Thoracic aorta (tissue), 2 donors: ENCODE results near the gene INPP4A. TPM values are rescaled to one million over a fixed set of nuclear protein-coding genes. Genes with fewer than 3 reads are reported as not detected.

Source experiments
- ATAC-seq: fragments of 150-250 bp; one replicate; pipeline ENCODE4 v1.8.0; 2017; ENCODE audit warnings: low read depth; ENCODE audit not compliant: insufficient number of reproducible peaks, low FRiP score
- DNase-seq: peaks from one replicate; pipeline ENCODE4 v3.0.0-alpha.2; 2020; ENCODE audit warnings: low spot score
- H3K27ac ChIP-seq, 2 donors: fragments of 200-600 bp; sonication (generic); 1 replicate in 1 of 2; 2 replicates in 1 of 2; pipeline ENCODE4 v1.5.1; 2016; ENCODE audit warnings: mild to moderate bottlenecking in 2 of 2, moderate library complexity in 2 of 2
- H3K27me3 ChIP-seq: fragments of 200-600 bp; sonication (generic); replicated peaks from 2 replicates; pipeline ENCODE4 v1.6.0; 2016; ENCODE audit warnings: mild to moderate bottlenecking; ENCODE audit not compliant: insufficient read depth
- H3K36me3 ChIP-seq: fragments of 200-600 bp; sonication (generic); one replicate; pipeline ENCODE4 v1.5.1; 2016
- H3K4me1 ChIP-seq, 2 donors: fragments of 200-600 bp; sonication (generic); 1 replicate in 1 of 2; 2 replicates in 1 of 2; pipeline versions ENCODE4 v1.5.1 to v1.6.0; 2016; ENCODE audit warnings: low read depth in 2 of 2, mild to moderate bottlenecking in 1 of 2; ENCODE audit not compliant: control insufficient read depth in 1 of 2
- H3K4me3 ChIP-seq: fragments of 200-600 bp; sonication (generic); 2 replicates; pipeline ENCODE4 v1.5.1; 2016; ENCODE audit warnings: mild to moderate bottlenecking
- H3K9me3 ChIP-seq: fragments of 200-600 bp; sonication (generic); 2 replicates; pipeline ENCODE4 v1.5.1; 2016
- CTCF ChIP-seq: fragments of 200-600 bp; sonication (generic); IDR thresholded peaks from one replicate; pipeline ENCODE4 v1.5.1; 2019; ENCODE audit warnings: antibody characterized with exemption
- total RNA-seq, 2 donors: library from RNA; depleted of rRNA; stranded (reverse); fragments of >200 nt; gene quantifications; one replicate each; pipeline versions ENCODE4 v1.1.0 to v1.2.3, GENCODE V29; 2016

Gene INPP4A
- total RNA-seq, 2 donors from 2014 or later = 29.4 to 40.6 TPM

- no peak for DNase-seq
Observed at GRCh38 chr2:98498703-98499440, 54.2 kb downstream of the INPP4A start.

GRCh38 chr2:98500561-98500960 is 55.9 kb downstream of the INPP4A start:
- DNase-seq = no peak
- no peak overlapping the region for H3K4me3 ChIP-seq
- TF ChIP-seq CTCF = no peak
- peaks cover 17 to 54% of the 10 kb centered on the region in 2 donors for H3K4me1 ChIP-seq
- H3K27me3 ChIP-seq = no peaks in the 10 kb centered on the region
- H3K36me3 ChIP-seq = no peaks in the 10 kb centered on the region
- no peaks in the 10 kb centered on the region for H3K9me3 ChIP-seq
- no peak for ATAC-seq
- H3K27ac ChIP-seq = no peak overlapping the region

More at GRCh38 chr2:98498703-98499440, 54.2 kb downstream of the INPP4A start:
- Histone ChIP-seq H3K27ac (peak overlapping the region in 1 of 2 donors; percentile 14), H3K27me3 (no peaks in the 10 kb centered on the region), H3K4me1 (peaks cover 3 to 37% of the 10 kb centered on the region in 2 donors), H3K9me3 (no peaks in the 10 kb centered on the region), H3K36me3 (no peaks in the 10 kb centered on the region), H3K4me3 (no peak overlapping the region)
- TF ChIP-seq CTCF = no peak
- ATAC-seq = no peak

- Histone ChIP-seq H3K9me3 (no peaks in the 10 kb centered on the region), H3K27ac (no peak overlapping the region)
Observed at GRCh38 chr2:98501223-98501622, 56.6 kb downstream of the INPP4A start.

GRCh38 chr2:98501876-98502275 is 57.2 kb downstream of the INPP4A start:
- peaks cover 17 to 67% of the 10 kb centered on the region in 2 donors for H3K4me1 ChIP-seq
- H3K27me3 ChIP-seq = no peaks in the 10 kb centered on the region
- no peak for DNase-seq
- no peaks in the 10 kb centered on the region for H3K9me3 ChIP-seq
- no peaks in the 10 kb centered on the region for H3K36me3 ChIP-seq
- peak overlapping the region in 1 of 2 donors; percentile 39 for H3K27ac ChIP-seq
- no peak overlapping the region for H3K4me3 ChIP-seq
- no peak for ATAC-seq
- no peak for TF ChIP-seq CTCF

More at GRCh38 chr2:98501223-98501622, 56.6 kb downstream of the INPP4A start:
- DNase-seq (no peak), ATAC-seq (no peak)
- Histone ChIP-seq H3K4me1 (peaks cover 17 to 61% of the 10 kb centered on the region in 2 donors), H3K4me3 (no peak overlapping the region), H3K27me3 (no peaks in the 10 kb centered on the region), H3K36me3 (no peaks in the 10 kb centered on the region)
- TF ChIP-seq CTCF = no peak

- Histone ChIP-seq H3K4me3 (no peak overlapping the region), H3K36me3 (no peaks in the 10 kb centered on the region), H3K27me3 (no peaks in the 10 kb centered on the region), H3K9me3 (no peaks in the 10 kb centered on the region), H3K27ac (peak overlapping the region; percentile 26 to 39), H3K4me1 (peaks cover 17 to 69% of the 10 kb centered on the region in 2 donors)
- no peak for TF ChIP-seq CTCF
- ATAC-seq = peak; percentile 26
- no peak for DNase-seq
Observed at GRCh38 chr2:98502556-98503335, 58.1 kb downstream of the INPP4A start.
